Islet precursor cell (in vitro differentiated cells): Measurements from ENCODE around the gene SEMA4C.
"Not testable (repeated sequence)": the region's sequence is repeated elsewhere in the genome, so short reads cannot be mapped to it uniquely, and the experiment has no call there.

Experiments used
- DNase-seq: peaks from one replicate; pipeline ENCODE4 v3.0.0-alpha.2; 2018

SEMA4C gene

GRCh38 chr2:96898135-96898505 is 28.2 kb upstream of the SEMA4C start:
- DNase-seq, result no peak

- DNase-seq, result no peak
These were observed 27.7 kb upstream of the SEMA4C start for GRCh38 chr2:96897491-96898134.

DNA sequence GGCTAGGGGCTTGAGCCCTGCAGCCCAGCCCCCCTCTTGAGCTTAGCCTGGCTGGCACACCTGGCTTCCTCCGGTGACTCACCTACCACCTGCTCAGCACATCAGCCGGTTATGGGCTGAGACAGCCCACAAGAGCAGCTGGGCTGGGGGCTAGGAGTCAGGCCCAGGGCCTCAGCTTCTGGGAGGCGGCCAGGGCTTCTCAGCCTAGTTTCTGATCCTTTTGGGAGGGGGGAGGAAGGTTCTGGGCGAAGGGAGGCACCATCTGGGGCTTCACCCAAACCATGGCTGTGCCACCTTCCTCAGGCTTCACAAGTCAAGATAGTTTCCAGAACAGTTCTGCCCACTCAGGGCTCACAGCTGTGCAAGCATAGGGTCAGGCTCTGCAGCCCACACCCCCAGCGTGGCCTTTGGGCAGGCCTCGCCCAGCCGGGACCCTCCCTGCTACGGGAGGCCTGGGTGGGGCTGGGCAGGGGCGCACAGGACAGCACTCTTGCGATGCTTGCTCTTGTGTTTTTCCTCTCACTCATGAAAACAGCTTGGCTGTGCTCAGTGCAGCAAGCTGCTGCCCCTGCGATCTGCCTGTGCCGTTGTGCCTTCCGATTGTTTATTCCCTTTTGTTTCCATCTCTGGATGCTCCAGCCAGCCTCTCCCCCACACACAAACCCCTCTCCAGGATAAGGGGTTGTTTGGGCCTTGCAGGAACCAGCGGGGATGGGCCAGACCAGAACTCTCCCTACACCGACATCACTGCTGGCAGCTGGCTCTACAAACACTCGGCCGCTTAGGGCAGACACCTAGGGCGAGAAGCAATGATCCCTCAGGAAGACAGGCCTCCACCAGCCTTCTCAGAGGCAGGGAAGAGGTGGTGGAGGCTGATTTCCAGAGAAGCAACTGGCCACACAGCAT is 26.1 kb upstream of the SEMA4C start:
- peak; percentile 79 for DNase-seq

- no peak for DNase-seq
These were observed 25.3 kb upstream of the SEMA4C start for GRCh38 chr2:96895032-96895745.

- no peak for DNase-seq
These were observed 24.3 kb upstream of the SEMA4C start for GRCh38 chr2:96894151-96894531.

DNA sequence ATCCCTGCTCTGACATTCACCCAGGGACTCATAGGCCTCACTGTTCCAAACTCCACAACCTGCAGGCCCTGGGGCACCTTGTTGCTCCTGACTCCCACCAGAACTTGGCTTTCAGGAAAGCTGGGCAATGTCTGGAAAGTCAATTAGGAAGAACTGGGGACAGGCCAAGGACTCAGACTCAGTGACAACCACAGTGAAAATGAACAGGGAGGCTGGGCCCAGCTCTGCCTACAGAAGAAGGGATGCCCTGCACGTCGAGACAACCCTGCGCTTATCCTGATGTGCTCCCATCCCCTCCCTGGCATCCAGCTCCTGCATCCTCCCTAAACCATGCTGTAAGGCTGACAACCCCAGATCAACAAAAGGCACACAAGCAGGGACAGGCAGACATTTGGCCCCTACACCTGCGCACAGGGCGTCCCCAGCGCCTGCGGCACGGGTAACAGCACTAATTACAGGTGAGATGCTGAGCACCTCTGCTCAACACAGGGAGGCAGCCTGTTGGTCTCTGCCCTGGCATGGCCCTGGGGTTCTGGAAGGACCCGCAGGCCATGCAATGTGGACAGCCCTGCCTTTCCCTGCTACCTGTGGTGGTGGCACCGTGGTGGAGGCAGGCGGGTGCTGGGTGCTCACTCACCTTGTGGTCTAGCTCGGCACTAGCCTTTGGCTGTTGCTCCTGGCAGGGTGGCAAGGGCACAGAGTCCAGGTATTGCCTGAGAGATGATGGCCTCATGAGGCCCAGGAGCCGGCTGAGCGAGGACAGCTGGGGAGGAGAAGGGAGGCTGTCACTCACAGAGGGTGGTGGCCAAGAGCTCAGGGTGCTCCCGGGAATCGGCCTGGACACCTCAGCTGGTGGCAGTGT is 23.6 kb upstream of the SEMA4C start:
- no peak for DNase-seq

DNA sequence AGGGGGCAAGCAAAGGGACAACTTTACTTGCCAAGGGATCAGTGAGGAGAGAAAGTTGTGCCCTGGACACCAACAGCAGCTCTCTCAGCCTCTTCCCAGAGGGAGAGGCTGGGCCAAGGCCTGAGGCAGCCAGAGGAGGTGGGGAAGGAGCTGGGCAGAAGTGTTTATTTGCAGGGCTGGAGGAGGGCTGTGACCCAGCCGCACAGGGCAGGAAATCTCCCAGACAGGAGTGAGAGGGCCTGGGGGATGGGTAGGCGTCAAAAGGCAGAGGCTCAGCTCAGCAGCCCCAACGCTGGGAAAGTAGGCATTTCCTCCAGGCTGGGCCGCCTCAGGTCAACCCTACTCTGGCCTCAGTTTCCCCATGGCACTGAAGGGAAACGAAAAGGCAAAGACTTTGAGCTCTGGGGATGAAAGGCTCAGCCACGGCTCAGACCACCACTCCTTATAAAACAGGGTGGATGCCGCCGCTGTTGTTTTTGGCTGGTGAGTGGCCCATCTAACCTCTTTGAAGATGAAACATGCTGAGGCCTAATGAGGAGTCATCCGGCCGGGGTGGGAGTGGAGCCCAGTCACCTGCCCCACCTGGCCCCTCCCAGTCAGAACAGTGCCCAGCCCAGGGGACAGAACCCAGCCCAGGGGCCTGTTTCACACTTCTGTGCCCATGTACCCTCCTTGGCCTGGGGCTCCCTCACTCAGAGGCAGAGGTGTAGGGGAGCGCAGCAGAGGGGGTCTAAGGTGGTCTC is 21.9 kb upstream of the SEMA4C start:
- DNase-seq, result peak; percentile 94

DNA sequence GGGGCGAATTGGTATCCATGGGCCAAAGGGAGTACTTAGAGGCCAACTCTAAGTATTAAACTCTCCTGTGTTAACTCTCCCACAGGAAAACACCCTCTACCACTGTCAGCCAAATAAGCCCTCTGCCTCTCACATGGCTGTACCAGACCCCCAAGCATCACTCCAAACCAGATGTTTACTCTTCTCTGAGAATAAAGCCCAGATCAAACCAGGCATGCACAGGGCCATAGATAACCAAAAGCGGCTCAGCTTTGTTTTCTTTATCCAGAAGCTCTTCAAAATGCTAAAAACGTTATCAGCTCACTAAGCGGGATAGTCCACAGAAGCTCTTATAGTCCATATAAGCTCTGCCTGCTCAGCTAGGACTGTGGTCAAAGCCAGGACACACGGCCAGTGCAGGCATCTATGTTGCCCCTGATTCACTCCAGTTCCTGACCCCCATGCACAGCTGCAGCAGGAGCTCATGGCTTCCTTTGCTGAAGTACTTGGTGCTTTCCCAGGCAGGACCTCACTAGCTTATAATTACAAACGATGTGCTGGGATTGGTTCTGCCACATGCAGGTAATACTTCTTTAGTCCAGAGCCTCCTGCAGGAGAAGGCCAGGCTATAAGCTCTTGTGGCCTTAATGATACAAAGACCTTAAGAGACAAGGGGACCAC is 21.0 kb upstream of the SEMA4C start:
- no peak for DNase-seq

DNA sequence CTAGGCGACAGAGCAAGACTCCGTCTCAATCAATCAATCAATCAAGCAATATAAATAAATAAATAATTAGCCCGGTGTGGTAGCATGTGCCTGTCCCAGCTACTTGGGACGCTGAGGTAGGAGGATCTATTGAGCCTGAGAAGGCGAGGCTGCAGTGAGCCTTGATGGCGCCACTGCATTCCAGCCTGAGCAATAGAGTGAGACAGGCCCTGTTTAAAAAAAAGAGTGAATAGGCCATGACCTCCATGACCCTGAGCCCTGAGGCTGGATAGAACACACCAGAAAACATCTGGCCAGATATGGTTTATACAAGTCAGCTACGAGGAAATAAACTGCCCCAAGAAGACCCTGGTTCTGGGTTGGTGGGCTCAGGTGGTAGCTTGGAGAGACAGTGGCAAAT is 20.4 kb upstream of the SEMA4C start:
- no peak for DNase-seq

DNA sequence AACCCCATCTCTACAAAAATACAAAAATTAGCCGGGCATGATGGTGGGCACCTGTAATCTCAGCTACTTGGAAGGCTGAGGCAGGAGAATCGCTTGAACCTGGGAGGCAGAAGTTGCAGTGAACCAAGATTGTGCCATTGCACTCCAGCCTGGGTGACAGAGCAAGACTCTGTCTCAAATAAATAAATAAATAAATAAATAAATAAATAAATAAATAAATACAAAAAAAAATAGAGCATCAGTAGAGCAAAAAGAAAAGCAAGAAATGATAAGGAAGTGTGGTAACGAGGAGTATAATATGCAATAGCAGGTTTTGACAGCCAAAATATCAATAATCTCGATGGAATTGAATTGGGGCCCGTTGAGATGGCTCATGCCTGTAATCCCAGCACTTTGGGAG is 19.6 kb upstream of the SEMA4C start:
- not testable (repeated sequence) for DNase-seq

- peak; percentile 86 for DNase-seq
These were observed 18.5 kb upstream of the SEMA4C start for GRCh38 chr2:96888072-96889011.

GRCh38 chr2:96887493-96888012 is 17.7 kb upstream of the SEMA4C start:
- peak; percentile 86 for DNase-seq

DNA sequence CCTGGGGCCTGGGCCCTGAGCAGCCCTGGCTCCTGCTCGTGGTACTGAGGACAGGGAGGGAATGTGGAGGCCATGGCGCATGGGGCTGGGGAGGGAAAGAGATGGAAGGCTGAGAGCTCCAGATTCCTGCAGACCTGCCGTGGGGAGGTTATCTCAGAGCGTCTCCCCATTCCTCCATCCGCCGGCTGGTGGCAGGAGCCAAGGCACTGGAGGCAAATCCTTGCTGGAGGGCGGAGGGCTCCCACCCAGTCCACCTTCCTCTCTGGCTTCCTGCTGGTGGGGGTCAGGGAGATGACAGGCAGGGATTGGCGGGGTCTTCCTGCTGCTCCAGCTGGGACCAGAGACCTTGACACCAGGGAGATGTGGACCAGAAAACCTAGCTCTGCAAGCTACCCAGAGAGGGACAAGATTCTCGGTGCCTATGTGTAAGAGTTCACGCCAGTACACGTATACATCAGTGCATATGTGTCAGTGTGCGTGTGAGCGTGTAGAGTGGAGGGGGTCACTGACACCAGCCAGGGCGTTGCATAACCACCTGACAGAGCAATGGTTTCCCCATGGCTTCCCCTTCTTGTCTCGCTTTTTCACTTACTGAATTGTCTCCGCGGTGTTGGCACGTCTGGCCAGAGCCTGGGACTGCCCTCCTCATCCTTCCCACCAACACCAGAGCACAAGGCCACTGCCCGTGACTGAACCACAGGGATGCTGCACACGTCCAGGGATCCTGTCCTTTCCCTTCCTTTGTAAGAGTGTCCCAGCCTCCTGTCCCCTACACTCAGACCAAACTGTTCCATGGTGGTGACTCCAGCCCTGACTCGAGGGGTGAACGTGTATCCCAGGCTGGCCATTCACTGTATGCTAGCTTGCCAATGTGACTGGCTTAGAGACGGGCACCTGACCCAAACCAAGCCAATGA is 15.8 kb upstream of the SEMA4C start:
- no peak for DNase-seq

DNA sequence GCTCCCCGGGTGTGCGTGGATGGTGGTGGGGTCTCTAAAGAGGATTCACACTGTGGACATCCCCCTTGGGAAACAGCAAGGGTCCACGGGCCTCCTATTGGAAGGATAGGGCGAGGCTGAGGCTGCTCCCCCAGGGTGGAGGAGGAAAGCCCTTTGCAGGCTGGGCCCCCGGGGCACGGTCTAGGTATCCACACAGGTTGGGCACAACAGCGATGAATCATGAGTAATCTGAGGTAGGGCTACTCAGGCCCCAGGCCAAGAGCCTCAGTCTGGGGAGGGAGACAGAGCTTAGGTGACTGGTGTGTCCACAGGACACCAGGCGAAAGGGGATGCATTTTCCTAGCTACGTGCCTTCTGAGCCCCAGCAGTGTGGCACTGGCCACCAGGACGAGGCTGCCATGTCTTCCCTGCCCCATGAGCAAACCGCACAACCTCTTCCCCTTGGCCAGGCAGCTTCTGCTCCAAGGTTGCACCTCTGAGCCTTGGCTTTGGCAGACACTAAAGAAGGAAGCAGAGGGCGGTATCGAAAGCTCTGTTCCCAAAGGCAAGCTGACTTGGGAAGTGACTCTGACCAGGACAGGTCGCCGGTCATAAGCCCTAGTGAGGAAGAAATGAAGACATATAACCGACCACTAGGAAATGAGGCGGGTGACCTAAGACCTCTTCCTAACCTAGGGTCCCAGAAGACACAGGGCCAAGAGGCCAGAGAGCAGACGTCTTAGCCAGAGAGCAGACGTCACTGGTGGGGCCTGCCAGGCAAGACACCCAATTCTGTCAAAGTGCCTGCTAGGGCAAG is 14.6 kb upstream of the SEMA4C start:
- DNase-seq, result peak; percentile 83

DNA sequence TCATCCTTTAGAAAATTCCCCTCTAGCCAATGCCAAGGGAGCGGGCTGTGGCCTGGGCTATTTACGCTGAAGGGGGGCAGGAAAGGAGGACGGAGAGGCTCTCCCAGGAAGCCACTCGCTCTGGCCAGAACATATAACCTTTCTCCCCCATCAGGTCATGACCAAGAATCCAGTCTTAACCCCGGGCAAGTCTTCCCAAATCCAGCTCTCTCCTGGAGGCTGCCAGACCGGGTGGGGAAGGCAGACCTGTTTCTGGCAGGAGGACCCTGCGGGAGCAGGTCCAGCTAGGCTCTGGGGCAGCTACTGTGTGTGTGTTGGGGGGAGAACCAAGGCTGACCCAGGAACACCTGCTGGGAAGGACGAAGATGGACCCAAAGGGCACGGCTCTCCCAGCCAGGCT is 13.4 kb upstream of the SEMA4C start:
- no peak for DNase-seq

DNA sequence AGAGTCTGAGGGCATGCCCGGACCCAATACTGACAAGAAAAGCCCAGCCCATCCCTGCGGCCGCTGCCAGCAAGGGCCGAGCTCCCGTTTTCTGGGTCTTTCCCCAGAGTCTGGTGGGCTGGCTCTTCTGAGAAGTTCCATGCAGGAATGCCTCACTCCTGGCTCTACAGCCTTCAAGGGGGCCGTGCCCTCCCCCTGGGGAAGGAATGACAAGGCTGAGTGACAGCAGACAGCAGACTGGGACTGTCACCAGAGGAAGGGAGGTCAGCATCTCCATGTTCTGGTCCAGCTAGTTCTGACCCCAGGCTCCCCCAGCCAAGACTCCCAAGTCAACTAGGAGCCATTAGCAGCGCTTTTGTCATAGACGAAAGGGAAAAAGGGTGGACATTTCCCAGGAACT is 13.0 kb upstream of the SEMA4C start:
- DNase-seq, result no peak

- DNase-seq, result peak; percentile 83
These were observed 12.3 kb upstream of the SEMA4C start for GRCh38 chr2:96882230-96882629.
